H7 (cell line): ENCODE results near the gene PDLIM7. TPM values are rescaled to one million over a fixed set of nuclear protein-coding genes. Genes with fewer than 3 reads are reported as not detected.

ENCODE experiments used
- DNase-seq: peaks from one replicate; pipeline ENCODE4 v3.0.0; 2012
- H3K27me3 ChIP-seq: 2 replicates; pipeline ENCODE4 v1.6.0; 2011; ENCODE audit warnings: mild to moderate bottlenecking, low read length; ENCODE audit not compliant: control insufficient read depth, insufficient read depth
- H3K36me3 ChIP-seq: replicated peaks from 2 replicates; pipeline ENCODE4 v1.5.1; 2011; ENCODE audit warnings: low read length; ENCODE audit not compliant: control insufficient read depth, insufficient read depth
- H3K4me3 ChIP-seq: 2 replicates; pipeline ENCODE4 v1.5.1; 2011; ENCODE audit warnings: low read depth, mild to moderate bottlenecking, control low read depth, low read length, moderate library complexity; ENCODE audit not compliant: insufficient read depth
- total RNA-seq: library from RNA; depleted of rRNA; stranded (reverse); fragments of >200 nt; shearing (Covaris generic); gene quantifications from 2 replicates; pipeline ENCODE4 v1.2.3, GENCODE V29; 2014

The PDLIM7 gene
- total RNA-seq, 1 experiment from 2014 or later = 97.3 TPM

DNA sequence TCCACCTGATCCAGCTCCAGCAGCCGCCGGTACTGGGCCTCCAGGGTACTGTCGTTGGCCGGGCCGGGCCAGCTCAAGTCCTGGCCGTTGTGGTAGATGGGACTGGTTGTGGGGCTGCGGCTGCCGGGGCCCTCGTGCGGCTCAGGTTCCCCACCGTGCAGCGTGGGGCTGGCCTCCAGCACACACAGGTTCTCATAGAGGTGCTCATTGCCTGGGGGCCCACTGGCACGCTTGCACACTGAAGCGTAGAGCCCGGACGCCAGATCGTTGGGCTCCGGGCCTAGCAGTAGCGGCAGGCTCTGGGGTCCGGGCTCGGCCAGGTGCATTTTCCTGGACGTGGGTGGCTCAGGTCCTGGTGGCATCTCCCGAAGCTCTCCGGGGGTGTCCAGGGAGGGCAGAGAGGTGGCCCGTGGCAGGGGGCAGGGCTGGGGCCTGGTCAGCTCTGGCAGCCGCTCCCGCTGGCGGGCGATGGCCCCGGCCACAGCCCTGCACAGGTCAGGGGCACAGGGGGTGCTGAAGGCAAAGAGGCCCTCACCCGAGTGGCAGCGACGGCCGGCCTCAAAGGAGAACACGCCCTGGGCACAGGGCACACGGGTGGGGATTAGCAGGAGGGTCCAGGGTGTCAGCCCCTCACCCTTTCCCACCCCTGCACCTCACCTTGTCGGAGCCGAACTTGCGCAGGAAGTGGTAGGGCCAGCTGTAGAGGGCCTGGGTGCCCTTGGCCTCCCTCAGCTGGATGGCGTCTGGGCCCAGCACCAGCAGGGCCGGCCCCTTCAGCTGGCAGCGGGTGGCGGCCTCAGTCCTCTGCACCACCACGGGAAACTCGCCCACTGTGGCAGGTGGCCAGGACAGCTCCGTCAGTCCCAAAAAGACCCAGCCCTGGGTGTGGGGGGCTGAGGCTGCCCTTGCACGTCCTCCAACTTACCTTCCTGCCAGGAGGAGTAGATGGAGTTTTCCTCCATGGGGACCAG is 7.0 kb upstream of the PDLIM7 start:
- Histone ChIP-seq H3K36me3 (no peaks in the 10 kb centered on the region), H3K27me3 (no peaks in the 10 kb centered on the region), H3K4me3 (no peak overlapping the region)
- DNase-seq = no peak

- H3K27me3 ChIP-seq = peaks cover 5% of the 10 kb centered on the region
- no peaks in the 10 kb centered on the region for H3K36me3 ChIP-seq
- no peak overlapping the region for H3K4me3 ChIP-seq
- no peak for DNase-seq
These were observed 6.1 kb upstream of the PDLIM7 start for GRCh38 chr5:177503351-177504085.

GRCh38 chr5:177502886-177503285 is 5.5 kb upstream of the PDLIM7 start:
- Histone ChIP-seq H3K27me3 (peaks cover 11% of the 10 kb centered on the region), H3K36me3 (no peaks in the 10 kb centered on the region), H3K4me3 (no peak overlapping the region)
- no peak for DNase-seq

DNA sequence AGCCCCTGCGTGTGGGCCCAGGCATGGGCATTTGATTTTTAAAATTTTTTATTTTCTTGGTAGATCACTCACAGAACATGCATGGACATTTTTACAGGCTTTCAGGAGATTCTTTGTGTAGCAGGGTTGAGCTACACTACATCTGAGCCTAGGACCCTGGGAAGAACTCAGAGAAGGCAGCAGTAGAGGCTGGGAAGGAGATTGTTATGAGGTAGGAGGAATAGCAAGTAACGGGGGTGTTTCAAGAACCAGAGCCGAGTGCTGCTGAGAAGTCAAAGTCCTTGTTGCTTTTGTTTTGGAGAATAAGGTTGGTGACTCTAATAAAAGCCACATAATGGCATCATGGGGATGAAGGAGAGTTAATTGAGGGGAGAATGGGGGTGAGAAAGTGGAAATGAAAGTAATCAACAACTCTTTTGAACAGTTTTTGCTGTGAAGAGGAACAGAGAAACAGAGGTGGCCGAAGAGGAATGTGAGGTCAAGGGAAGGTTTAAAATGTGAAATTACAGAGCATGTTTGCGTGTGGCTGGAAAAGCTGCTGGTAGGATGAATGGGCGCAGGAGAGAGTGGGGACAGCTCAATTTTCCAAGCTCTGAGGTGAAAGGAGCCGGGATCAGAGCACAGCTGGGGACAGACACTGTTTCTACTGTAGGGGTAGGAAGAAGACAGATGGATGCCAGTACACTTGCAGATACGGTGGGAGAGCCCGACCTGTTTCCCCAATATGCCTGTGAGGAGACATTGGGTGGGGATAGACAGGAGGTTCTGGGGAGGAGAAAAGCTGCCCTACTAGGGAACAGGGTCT is 4.7 kb upstream of the PDLIM7 start:
- H3K4me3 ChIP-seq = no peak overlapping the region
- H3K27me3 ChIP-seq = peaks cover 11% of the 10 kb centered on the region
- no peak for DNase-seq
- no peaks in the 10 kb centered on the region for H3K36me3 ChIP-seq

- Histone ChIP-seq H3K27me3 (peaks cover 11% of the 10 kb centered on the region), H3K36me3 (no peaks in the 10 kb centered on the region; the same call in 1 of the 2 replicates), H3K4me3 (no peak overlapping the region)
- peak; percentile 97 for DNase-seq
These were observed 3.5 kb upstream of the PDLIM7 start for GRCh38 chr5:177500685-177501522.

DNA sequence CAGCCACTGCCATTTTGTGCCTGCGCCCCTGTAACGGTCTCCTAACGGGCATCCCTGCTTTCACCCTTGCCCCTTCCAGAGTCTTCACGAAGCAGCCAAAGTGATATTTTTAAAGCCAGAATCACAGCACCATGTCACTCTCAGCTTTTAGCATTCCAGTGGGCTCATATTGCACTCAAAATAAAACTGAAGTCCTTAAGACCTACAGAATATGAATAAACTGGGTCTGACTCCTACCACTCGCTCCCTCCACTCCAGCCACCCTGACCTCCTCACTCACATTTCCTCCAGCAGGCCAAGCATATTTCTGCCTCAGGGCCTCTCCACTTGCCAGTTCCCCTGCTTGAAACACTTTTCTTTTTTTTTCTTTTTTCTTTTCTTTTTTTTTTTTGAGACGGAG is 2.4 kb upstream of the PDLIM7 start:
- Histone ChIP-seq H3K27me3 (peaks cover 11% of the 10 kb centered on the region), H3K36me3 (peaks cover 2% of the 10 kb centered on the region; the same call in 1 of the 2 replicates), H3K4me3 (no peak overlapping the region)
- DNase-seq = no peak

DNA sequence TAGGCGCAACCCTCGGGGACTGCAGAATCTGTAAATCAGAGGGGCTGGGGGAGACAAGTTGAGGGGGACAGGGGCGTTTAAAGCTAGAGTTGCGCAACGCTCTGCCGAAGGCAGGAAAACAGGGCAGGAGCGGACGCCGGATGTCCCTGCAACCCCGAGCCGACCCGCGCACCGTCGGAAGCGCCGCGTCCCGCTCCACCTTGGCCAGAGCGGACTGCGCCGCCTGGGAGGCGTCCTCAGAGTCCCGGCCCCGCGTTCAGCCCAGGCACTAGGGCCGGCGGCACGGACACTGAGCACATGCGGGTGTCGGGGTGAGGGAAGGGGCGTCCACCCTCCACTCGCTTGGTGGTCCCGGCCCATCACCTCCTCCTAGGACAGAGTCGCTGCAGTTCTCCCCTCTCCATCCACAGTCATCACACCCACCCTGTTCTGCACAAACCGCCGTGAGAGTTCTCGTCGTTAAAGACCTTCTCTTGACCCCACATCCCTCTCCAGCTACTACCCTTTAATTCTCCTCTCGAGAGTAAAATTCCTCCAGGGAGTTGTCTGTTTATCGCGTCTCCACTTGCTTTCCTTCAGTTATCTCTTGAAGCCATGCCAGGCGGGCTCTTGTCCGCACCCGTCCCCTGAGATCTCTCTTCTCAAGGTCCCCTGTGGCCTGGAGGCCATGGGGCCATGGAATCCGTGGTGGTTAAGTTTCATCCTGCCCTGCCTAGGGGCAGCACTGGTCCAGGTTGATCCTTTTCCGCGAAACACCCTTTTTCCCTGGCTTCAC is 796 bp upstream of the PDLIM7 start:
- Histone ChIP-seq H3K4me3 (peak overlapping the region; percentile 57), H3K27me3 (peaks cover 11% of the 10 kb centered on the region), H3K36me3 (peaks cover 10% of the 10 kb centered on the region)
- peak; percentile 84 for DNase-seq

GRCh38 chr5:177496727-177497291 is 595 bp downstream of the PDLIM7 start:
- DNase-seq = peak; percentile 98
- Histone ChIP-seq H3K4me3 (peak overlapping the region; percentile 87), H3K27me3 (peaks cover 11% of the 10 kb centered on the region), H3K36me3 (peaks cover 13% of the 10 kb centered on the region)

- Histone ChIP-seq H3K36me3 (peaks cover 13% of the 10 kb centered on the region), H3K27me3 (peaks cover 11% of the 10 kb centered on the region), H3K4me3 (peak overlapping the region; percentile 61)
- DNase-seq = peak; percentile 78
These were observed 1.2 kb downstream of the PDLIM7 start for GRCh38 chr5:177496070-177496726.

GRCh38 chr5:177495243-177496060 is 2.0 kb downstream of the PDLIM7 start:
- Histone ChIP-seq H3K27me3 (peaks cover 11% of the 10 kb centered on the region), H3K4me3 (peak overlapping the region; percentile 61; the same call in 1 of the 2 replicates), H3K36me3 (peaks cover 18% of the 10 kb centered on the region)
- peak; percentile 91 for DNase-seq

DNA sequence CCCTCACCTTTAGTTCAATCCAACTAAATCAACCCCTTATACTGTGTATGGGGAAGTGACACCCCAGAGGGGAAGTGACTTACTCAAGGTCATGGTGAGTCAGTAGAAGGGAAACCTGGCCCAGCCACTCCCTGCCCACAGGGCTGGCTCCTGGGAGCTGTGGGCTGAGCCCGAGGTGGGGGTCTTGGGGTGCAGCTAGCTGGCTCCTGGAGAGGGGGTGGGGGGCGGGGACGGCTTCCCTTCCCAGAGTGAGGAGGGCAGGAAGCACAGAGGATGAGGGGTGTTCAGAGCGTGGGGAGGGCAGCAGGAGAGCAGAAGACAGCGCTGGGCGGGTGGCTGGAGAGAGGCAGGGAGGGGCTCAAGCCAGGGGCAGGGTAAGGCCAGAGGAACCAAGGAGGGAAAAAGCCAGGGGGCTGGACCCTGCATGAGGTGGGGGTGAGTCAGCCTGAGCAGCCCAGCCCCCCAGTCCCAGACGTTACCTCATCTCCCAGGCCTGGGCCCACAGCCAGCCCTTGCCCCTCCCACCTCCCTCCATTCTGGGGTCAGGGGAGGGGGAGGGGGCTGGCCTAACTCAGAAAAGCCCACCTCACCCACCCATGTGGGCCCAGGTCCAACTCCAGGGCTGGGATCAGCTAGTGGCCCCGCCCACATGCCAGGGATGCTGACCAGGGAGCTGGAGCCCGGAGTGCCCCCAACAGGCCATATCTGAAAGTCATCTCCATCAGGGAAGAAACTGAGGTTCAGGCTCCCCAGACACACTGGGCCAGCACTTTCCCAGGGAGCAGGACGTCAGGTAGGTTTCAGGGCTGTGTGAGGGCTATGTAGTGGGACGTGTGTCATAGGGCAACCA is 2.8 kb downstream of the PDLIM7 start:
- DNase-seq = peak; percentile 81
- H3K4me3 ChIP-seq = no peak overlapping the region

More for the DNA sequence above, 2.8 kb downstream of the PDLIM7 start:
- Histone ChIP-seq H3K36me3 (peaks cover 24% of the 10 kb centered on the region), H3K27me3 (peaks cover 11% of the 10 kb centered on the region)
